HFFc6 (cell line): ENCODE results near the gene EGR1. TPM values are rescaled to one million over a fixed set of nuclear protein-coding genes. Genes with fewer than 3 reads are reported as not detected.

Experiments
- DNase-seq: peaks from one replicate; pipeline ENCODE4 v3.0.0-alpha.2; 2018
- H3K27ac Mint-ChIP-seq: 2 replicates; pipeline ENCODE4 v1.8.0; 2020; ENCODE audit warnings: mild to moderate bottlenecking, mixed read lengths
- H3K27me3 Mint-ChIP-seq: 2 replicates; pipeline ENCODE4 v1.8.0; 2021; ENCODE audit warnings: mild to moderate bottlenecking, moderate library complexity, mixed read lengths; ENCODE audit not compliant: insufficient read depth
- H3K36me3 Mint-ChIP-seq: 2 replicates; pipeline ENCODE4 v1.8.0; 2021; ENCODE audit warnings: low read depth, mixed read lengths
- H3K4me1 Mint-ChIP-seq: 2 replicates; pipeline ENCODE4 v1.8.0; 2020; ENCODE audit warnings: low read depth, mixed read lengths
- H3K4me3 Mint-ChIP-seq: 2 replicates; pipeline ENCODE4 v1.8.0; 2020; ENCODE audit warnings: mild to moderate bottlenecking, moderate library complexity, mixed read lengths
- H3K9me3 Mint-ChIP-seq: 2 replicates; pipeline ENCODE4 v1.8.0; 2020; ENCODE audit warnings: mild to moderate bottlenecking, mixed read lengths
- total RNA-seq, 6 experiments: library from RNA; stranded (reverse); fragmentation: NEBNext Ultra II Directional; extraction: Animal tissue kit (Norgen Biotek cat#: 25700); gene quantifications; 2 replicates in 1 of 6; 3 replicates in 5 of 6; pipeline ENCODE4 v1.2.3, GENCODE V29; 2021
- TF ChIP-seq, protein P1 (sequence below): fragments of 200-600 bp; sonication (generic); IDR thresholded peaks from 2 replicates; pipeline ENCODE4 v1.5.0; 2021; ENCODE audit warnings: antibody characterized with exemption, mild to moderate bottlenecking

The EGR1 gene
- total RNA-seq, 6 experiments from 2014 or later = 58.3 to 156 (median 135) TPM

GRCh38 chr5:138488481-138488945, 23.2 kb downstream of the EGR1 start:
- Mint-ChIP-seq H3K9me3 (no peaks in the 10 kb centered on the region), H3K27ac (peak overlapping the region; percentile 55), H3K4me1 (peaks cover 35% of the 10 kb centered on the region), H3K36me3 (no peaks in the 10 kb centered on the region), H3K27me3 (no peaks in the 10 kb centered on the region; the same call in 1 of the 2 replicates), H3K4me3 (no peak overlapping the region)
- TF ChIP-seq, protein P1, sequence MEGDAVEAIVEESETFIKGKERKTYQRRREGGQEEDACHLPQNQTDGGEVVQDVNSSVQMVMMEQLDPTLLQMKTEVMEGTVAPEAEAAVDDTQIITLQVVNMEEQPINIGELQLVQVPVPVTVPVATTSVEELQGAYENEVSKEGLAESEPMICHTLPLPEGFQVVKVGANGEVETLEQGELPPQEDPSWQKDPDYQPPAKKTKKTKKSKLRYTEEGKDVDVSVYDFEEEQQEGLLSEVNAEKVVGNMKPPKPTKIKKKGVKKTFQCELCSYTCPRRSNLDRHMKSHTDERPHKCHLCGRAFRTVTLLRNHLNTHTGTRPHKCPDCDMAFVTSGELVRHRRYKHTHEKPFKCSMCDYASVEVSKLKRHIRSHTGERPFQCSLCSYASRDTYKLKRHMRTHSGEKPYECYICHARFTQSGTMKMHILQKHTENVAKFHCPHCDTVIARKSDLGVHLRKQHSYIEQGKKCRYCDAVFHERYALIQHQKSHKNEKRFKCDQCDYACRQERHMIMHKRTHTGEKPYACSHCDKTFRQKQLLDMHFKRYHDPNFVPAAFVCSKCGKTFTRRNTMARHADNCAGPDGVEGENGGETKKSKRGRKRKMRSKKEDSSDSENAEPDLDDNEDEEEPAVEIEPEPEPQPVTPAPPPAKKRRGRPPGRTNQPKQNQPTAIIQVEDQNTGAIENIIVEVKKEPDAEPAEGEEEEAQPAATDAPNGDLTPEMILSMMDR = no peak
- DNase-seq = peak; percentile 72

- TF ChIP-seq, protein P1 = no peak
- no peaks in the 10 kb centered on the region for H3K36me3 Mint-ChIP-seq
- peaks cover 35% of the 10 kb centered on the region for H3K4me1 Mint-ChIP-seq
- no peak for DNase-seq
- H3K4me3 Mint-ChIP-seq = no peak overlapping the region
- H3K9me3 Mint-ChIP-seq = no peaks in the 10 kb centered on the region
- H3K27me3 Mint-ChIP-seq = no peaks in the 10 kb centered on the region; the same call in 1 of the 2 replicates
- H3K27ac Mint-ChIP-seq = no peak overlapping the region
These were observed 24.4 kb downstream of the EGR1 start for GRCh38 chr5:138489683-138490061.

- DNase-seq = no peak
- H3K36me3 Mint-ChIP-seq = no peaks in the 10 kb centered on the region
- H3K27ac Mint-ChIP-seq = no peak overlapping the region
- peak overlapping the region; percentile 33; the same call in 1 of the 2 replicates for H3K4me3 Mint-ChIP-seq
- H3K9me3 Mint-ChIP-seq = no peaks in the 10 kb centered on the region
- H3K4me1 Mint-ChIP-seq = peaks cover 42% of the 10 kb centered on the region
- H3K27me3 Mint-ChIP-seq = peaks cover 2% of the 10 kb centered on the region; the same call in 1 of the 2 replicates
- TF ChIP-seq, protein P1 = no peak
These were observed 25.5 kb downstream of the EGR1 start for GRCh38 chr5:138490648-138491283.

DNA sequence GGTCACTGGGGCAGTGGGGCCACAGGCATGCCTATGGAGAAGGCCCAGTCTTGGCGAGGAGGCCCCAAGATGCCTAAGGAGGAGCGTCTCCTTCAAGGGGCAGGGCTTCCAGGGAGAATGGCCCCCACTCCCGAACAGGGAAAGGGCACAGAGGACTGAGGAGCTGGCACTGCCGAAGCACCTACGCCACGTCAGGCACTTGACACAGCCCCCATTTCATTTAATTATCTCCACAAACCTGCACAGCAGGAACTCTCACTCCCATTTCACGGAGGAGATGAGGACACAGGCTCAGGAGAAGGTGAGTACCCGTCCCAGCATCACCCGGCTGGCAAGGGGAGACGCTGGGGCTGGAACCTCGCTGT, 26.0 kb downstream of the EGR1 start:
- peaks cover 42% of the 10 kb centered on the region for H3K4me1 Mint-ChIP-seq
- no peak for DNase-seq
- no peaks in the 10 kb centered on the region for H3K9me3 Mint-ChIP-seq
- H3K36me3 Mint-ChIP-seq = no peaks in the 10 kb centered on the region
- TF ChIP-seq, protein P1 = no peak
- H3K4me3 Mint-ChIP-seq = peak overlapping the region; percentile 33; the same call in 1 of the 2 replicates
- no peak overlapping the region for H3K27ac Mint-ChIP-seq
- peaks cover 2% of the 10 kb centered on the region; the same call in 1 of the 2 replicates for H3K27me3 Mint-ChIP-seq

- Mint-ChIP-seq H3K4me1 (peaks cover 37% of the 10 kb centered on the region), H3K27me3 (peaks cover 2% of the 10 kb centered on the region; the same call in 1 of the 2 replicates), H3K9me3 (no peaks in the 10 kb centered on the region), H3K4me3 (peak overlapping the region; percentile 91), H3K36me3 (no peaks in the 10 kb centered on the region), H3K27ac (peak overlapping the region; percentile 81)
- peak; percentile 85 for DNase-seq
- TF ChIP-seq, protein P1 = no peak
These were observed 26.6 kb downstream of the EGR1 start for GRCh38 chr5:138491669-138492559.
